Muscle of leg (tissue), 11 donors: ENCODE data around the gene TRMT112. TPM values are rescaled to one million over a fixed set of nuclear protein-coding genes. Genes with fewer than 3 reads are reported as not detected.

ENCODE experiments used
- DNase-seq: peaks from one replicate; pipeline ENCODE4 v3.0.0; 2013
- H3K27ac ChIP-seq: one replicate; pipeline ENCODE4 v1.5.1; 2013; ENCODE audit warnings: mild to moderate bottlenecking, low read length, control low read depth
- H3K27me3 ChIP-seq: one replicate; pipeline ENCODE4 v1.6.1; 2013; ENCODE audit warnings: low read length; ENCODE audit not compliant: control insufficient read depth, insufficient read depth
- H3K36me3 ChIP-seq: one replicate; pipeline ENCODE4 v1.6.1; 2013; ENCODE audit warnings: low read length; ENCODE audit not compliant: control insufficient read depth, insufficient read depth
- H3K4me1 ChIP-seq: one replicate; pipeline ENCODE4 v1.6.1; 2013; ENCODE audit warnings: low read length; ENCODE audit not compliant: control insufficient read depth, insufficient read depth
- H3K4me3 ChIP-seq: one replicate; pipeline ENCODE4 v1.5.1; 2013; ENCODE audit warnings: low read length, control low read depth
- H3K9me3 ChIP-seq: replicated peaks from 2 replicates; pipeline ENCODE4 v1.6.1; 2013; ENCODE audit warnings: low read depth, low read length; ENCODE audit not compliant: control insufficient read depth
- WGBS: methylation state at CpG from one replicate; pipeline ENCODE4 v1.1.5; 2013; ENCODE audit warnings: missing lambda C conversion rate; ENCODE audit not compliant: insufficient coverage; 5-methylcytosine and 5-hydroxymethylcytosine counted together
- polyA plus RNA-seq, 8 donors: library from polyadenylated mRNA; unstranded; fragments of 120-200 nt; gene quantifications; one replicate each; pipeline versions ENCODE4 v1.2.1 to v1.2.3, GENCODE V29; 2013; ENCODE audit warnings: inconsistent platforms in 1 of 8, low replicate concordance in 1 of 8; ENCODE audit not compliant: insufficient read length in 8 of 8, insufficient read depth in 1 of 8
- total RNA-seq: library from RNA; stranded (reverse); fragments of 120-200 nt; gene quantifications from one replicate; pipeline ENCODE4 v1.2.4, GENCODE V29; 2013

Gene TRMT112
- total and polyA plus RNA-seq, 9 donors, result 177 to 306 (median 197) TPM

DNA sequence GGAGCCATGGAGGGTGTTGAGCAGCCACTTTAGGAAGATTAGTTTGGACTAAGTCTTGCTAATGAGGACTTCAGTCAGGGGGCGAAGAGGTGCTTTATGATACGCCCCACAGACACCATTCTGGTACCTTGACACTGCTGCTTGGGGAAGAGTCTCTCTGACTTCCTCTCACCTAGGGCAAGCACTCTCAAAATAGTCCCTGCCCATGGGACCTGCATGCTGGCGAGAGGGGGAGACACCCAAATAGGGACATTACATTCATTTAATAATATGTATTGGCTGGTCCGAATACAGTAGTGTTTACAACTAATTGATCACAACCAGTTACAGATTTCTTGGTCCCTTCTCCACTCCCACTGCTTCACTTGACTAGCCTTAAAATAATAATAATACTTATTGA is 21.6 kb downstream of the TRMT112 start:
- Histone ChIP-seq H3K27me3 (peaks cover 97% of the 10 kb centered on the region), H3K4me1 (peaks cover 28% of the 10 kb centered on the region), H3K4me3 (no peak overlapping the region), H3K9me3 (no peaks in the 10 kb centered on the region), H3K36me3 (no peaks in the 10 kb centered on the region), H3K27ac (no peak overlapping the region)
- WGBS, result no CpG with 5 or more reads among the region's 4 CpGs
- DNase-seq, result no peak

- DNase-seq, result no peak
- Histone ChIP-seq H3K9me3 (no peaks in the 10 kb centered on the region), H3K4me3 (no peak overlapping the region), H3K27me3 (peaks cover 97% of the 10 kb centered on the region), H3K4me1 (peaks cover 18% of the 10 kb centered on the region), H3K27ac (no peak overlapping the region), H3K36me3 (no peaks in the 10 kb centered on the region)
- 60% methylated on average over 1 of the region's 3 CpGs for WGBS
Observed at GRCh38 chr11:64294774-64295173, 22.6 kb downstream of the TRMT112 start.

DNA sequence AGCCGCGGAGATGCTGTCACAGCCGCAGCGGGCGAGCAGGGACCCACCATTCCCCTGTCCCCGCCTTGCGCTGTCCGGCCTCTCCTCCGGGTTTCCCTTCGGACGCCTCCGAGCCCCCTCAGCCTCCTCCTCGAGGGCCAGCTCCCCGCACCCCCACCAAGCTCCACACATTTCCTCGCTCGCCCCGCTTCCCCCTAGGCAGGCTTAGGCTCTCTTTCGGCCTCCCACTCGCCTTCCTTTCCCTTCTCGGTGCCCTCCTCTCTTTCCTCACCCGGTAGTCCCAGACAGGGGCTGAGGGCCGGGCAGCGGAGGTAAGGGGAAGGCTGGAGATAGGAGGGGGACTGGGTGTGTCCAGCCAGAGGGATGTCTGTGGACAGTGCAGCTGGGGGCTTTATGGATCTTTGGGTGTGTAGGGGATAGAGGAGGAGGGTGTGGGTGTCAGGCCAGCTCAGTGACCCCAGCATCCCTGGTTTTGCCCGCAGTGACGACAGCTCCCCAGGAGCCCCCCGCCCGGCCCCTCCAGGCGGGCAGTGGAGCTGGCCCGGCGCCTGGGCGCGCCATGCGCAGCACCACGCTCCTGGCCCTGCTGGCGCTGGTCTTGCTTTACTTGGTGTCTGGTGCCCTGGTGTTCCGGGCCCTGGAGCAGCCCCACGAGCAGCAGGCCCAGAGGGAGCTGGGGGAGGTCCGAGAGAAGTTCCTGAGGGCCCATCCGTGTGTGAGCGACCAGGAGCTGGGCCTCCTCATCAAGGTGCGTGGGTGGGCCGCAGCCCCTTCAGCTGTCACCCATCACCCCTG is 24.7 kb downstream of the TRMT112 start:
- Histone ChIP-seq H3K27me3 (peaks cover 81% of the 10 kb centered on the region), H3K27ac (no peak overlapping the region), H3K36me3 (peaks cover 7% of the 10 kb centered on the region), H3K4me1 (peaks cover 9% of the 10 kb centered on the region), H3K9me3 (no peaks in the 10 kb centered on the region), H3K4me3 (no peak overlapping the region)
- 24% methylated on average over 34 of the region's 42 CpGs for WGBS
- DNase-seq, result no peak

GRCh38 chr11:64291752-64292459 is 25.5 kb downstream of the TRMT112 start:
- no peak for DNase-seq
- peaks cover 73% of the 10 kb centered on the region for H3K27me3 ChIP-seq
- no peaks in the 10 kb centered on the region for H3K9me3 ChIP-seq
- no peak overlapping the region for H3K27ac ChIP-seq
- no peak overlapping the region for H3K4me3 ChIP-seq
- peaks cover 12% of the 10 kb centered on the region for H3K4me1 ChIP-seq
- WGBS, result under 1% methylated on average over 96 of the region's 96 CpGs
- H3K36me3 ChIP-seq, result peaks cover 7% of the 10 kb centered on the region

DNA sequence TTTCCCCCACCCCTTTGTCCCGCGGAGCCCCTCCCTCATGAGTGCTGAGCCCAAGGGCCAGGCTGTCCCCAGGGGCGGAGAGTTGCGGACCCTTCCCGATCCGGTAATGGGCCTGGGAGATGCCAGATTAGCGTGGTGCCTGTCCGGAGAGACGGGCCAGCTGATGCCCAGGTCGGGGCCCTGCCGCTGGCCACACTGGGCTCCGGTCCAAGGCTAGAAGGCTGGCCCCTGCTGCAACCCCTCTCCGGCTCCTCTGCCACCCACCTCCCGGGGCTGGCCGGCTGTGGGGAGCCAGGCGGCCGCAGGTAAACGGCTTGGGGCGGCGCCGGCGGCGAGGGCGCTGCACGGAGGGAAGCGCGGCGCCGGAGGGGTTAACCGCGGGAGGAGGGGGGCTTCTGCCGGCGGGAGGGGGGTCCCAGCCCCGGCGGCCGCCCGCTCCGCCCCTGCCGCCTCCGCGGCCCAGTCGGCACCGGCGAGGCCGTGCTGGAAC is 26.1 kb downstream of the TRMT112 start, which contains the start of gene KCNK4:
Gene KCNK4 (plus strand): TSS at position 41 of the 490 bp plus-strand sequence. CDS start 1,717 bp downstream, outside the sequence.
- 1% methylated on average over 44 of the region's 45 CpGs for WGBS
- H3K27me3 ChIP-seq, result peaks cover 67% of the 10 kb centered on the region
- H3K27ac ChIP-seq, result no peak within 1 kb of the TSS
- no peak for DNase-seq
- H3K4me3 ChIP-seq, result no peak within 1 kb of the TSS
- no peaks in the 10 kb centered on the region for H3K9me3 ChIP-seq
- H3K4me1 ChIP-seq, result peaks cover 18% of the 10 kb centered on the region
- peaks cover 7% of the 10 kb centered on the region for H3K36me3 ChIP-seq

DNA sequence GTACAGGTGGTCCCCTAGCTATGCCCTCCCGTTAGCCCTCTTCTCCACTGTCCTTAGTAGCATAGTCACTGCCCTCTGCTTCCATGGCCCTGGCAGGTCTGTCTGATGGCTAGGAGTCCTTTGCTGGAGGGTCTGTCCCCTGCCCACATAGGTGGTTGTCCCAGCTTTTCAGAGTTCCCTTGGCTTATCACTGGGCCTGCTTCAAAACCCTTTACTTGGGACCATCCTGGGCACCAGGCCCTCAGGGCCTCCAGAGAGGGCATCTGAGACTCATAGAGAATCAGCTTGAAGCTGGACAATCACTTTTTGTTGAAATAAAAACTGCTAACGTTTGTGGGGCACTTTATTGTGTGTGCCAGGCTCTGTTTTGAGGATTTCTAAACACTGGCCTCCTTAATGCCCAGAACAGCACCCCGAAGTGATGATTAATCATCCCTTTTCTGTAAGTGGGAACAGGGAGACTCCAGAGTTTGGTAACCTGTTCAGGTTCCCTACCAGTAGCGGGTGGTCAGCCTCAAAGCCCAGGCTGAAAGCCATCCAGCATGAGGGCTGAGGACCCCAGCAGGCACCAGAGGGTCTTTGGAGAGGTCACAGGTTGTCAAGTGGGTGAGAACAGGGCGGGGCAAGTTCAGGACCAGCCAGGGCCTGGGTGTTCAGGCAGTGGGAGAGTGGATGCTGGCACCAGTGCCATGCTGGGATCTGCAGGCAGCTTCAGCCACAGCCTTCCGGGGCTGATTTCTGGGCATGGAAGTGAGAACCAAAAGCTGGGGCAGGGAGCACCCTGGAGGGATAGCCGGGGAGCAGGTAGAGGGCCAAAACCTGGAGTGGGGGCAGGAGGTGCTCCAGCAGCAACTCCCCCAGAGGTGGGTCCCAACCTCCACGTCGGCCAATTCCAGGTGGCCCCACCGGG is 26.8 kb downstream of the TRMT112 start:
- Histone ChIP-seq H3K4me1 (peaks cover 24% of the 10 kb centered on the region), H3K4me3 (no peak overlapping the region), H3K36me3 (peaks cover 7% of the 10 kb centered on the region), H3K9me3 (no peaks in the 10 kb centered on the region), H3K27me3 (peaks cover 60% of the 10 kb centered on the region), H3K27ac (no peak overlapping the region)
- WGBS, result 34% methylated on average over 9 of the region's 10 CpGs
- no peak for DNase-seq

DNA sequence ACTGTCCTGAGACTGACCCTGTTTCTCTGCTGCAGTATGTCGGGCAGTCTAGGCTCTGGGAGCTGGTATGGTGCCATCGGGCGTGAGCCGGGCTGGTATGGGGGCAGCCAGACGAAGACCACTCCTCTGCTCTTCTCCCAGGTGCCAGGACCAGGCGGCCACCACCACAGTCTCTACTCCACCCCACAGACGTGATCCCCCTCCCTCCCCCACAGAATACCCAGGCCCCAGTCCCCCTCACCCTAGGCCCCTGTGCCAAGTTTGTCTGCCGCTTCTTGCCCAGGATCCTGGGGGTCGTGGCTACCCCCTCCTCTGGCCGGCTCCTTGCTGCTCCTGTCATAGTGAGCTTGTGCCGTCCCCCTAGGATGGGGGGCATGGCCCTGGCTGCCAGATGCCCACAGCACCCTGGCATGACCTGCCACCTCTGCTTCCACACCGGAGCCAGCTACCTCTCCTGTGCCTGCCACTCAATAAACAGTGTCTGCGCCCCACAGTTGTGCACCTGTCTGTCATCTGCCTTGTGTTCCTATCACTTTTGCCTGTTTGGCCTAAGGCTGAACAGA is 28.3 kb downstream of the TRMT112 start:
- peaks cover 45% of the 10 kb centered on the region for H3K27me3 ChIP-seq
- DNase-seq, result no peak
- peaks cover 30% of the 10 kb centered on the region for H3K4me1 ChIP-seq
- H3K36me3 ChIP-seq, result peaks cover 7% of the 10 kb centered on the region
- H3K9me3 ChIP-seq, result no peaks in the 10 kb centered on the region
- WGBS, result 69% methylated on average over 6 of the region's 13 CpGs
- H3K27ac ChIP-seq, result no peak overlapping the region
- H3K4me3 ChIP-seq, result no peak overlapping the region

- Histone ChIP-seq H3K27ac (no peak overlapping the region), H3K27me3 (peaks cover 38% of the 10 kb centered on the region), H3K4me1 (peaks cover 37% of the 10 kb centered on the region), H3K9me3 (no peaks in the 10 kb centered on the region), H3K4me3 (no peak overlapping the region), H3K36me3 (peaks cover 9% of the 10 kb centered on the region)
- 78% methylated on average over 3 of the region's 9 CpGs for WGBS
- DNase-seq, result no peak
Observed at GRCh38 chr11:64288353-64288750, 29.0 kb downstream of the TRMT112 start.

DNA sequence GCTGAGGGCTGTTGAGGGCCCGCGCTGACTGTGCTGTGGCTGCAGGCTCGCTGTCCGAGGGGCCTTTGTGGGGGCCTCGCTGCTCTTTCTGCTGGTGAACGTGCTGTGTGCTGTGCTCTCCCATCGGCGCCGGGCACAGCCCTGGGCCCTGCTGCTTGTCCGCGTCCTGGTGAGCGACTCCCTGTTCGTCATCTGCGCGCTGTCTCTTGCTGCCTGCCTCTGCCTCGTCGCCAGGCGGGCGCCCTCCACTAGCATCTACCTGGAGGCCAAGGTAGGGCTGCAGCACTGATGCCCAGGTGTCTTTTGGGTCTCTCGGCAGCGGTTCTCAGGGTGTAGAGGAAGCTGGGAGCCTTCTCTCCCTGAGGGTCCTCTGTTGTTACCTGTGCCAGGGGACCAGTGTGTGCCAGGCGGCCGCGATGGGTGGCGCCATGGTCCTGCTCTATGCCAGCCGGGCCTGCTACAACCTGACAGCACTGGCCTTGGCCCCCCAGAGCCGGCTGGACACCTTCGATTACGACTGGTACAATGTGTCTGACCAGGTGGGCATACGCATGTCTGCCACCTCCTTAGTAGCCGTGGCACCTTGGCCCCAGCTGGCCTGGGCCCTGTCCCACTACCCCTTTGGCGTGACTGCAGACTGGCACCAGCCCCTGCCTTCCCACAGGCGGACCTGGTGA is 29.5 kb downstream of the TRMT112 start:
- WGBS, result 92% methylated on average over 33 of the region's 33 CpGs
- peaks cover 42% of the 10 kb centered on the region for H3K4me1 ChIP-seq

More for the DNA sequence above, 29.5 kb downstream of the TRMT112 start:
- Histone ChIP-seq H3K4me3 (no peak overlapping the region), H3K36me3 (peaks cover 14% of the 10 kb centered on the region), H3K27ac (no peak overlapping the region), H3K9me3 (no peaks in the 10 kb centered on the region), H3K27me3 (peaks cover 32% of the 10 kb centered on the region)
- no peak for DNase-seq
